Fibroblast of mammary gland (primary cell): ENCODE results near the gene ACOT11.

Source experiments
- DNase-seq: peaks from one replicate; pipeline ENCODE4 v3.0.0-alpha.2; 2010; ENCODE audit warnings: low read depth
- H3K4me3 ChIP-seq: 2 replicates; pipeline ENCODE4 v1.5.1; 2011; ENCODE audit warnings: low read depth, mild to moderate bottlenecking, low read length, moderate library complexity; ENCODE audit not compliant: control insufficient read depth
- CTCF ChIP-seq: conservative IDR thresholded peaks from 2 replicates; pipeline ENCODE4 v1.5.1; 2011; ENCODE audit warnings: low read depth, low read length, inconsistent platforms; ENCODE audit not compliant: control insufficient read depth, insufficient read depth

ACOT11 gene

GRCh38 chr1:54603241-54603640 is 55.2 kb downstream of the ACOT11 start:
- DNase-seq = no peak
- no peak overlapping the region for H3K4me3 ChIP-seq
- no peak for TF ChIP-seq CTCF

GRCh38 chr1:54604051-54604450 is 56.0 kb downstream of the ACOT11 start:
- DNase-seq = no peak
- H3K4me3 ChIP-seq = no peak overlapping the region
- no peak for TF ChIP-seq CTCF

- no peak overlapping the region for H3K4me3 ChIP-seq
- DNase-seq = no peak
- no peak for TF ChIP-seq CTCF
These were observed 56.7 kb downstream of the ACOT11 start for GRCh38 chr1:54604572-54605370.

GRCh38 chr1:54606096-54606989 is 58.3 kb downstream of the ACOT11 start:
- no peak overlapping the region for H3K4me3 ChIP-seq
- no peak for DNase-seq
- no peak for TF ChIP-seq CTCF

- H3K4me3 ChIP-seq = no peak overlapping the region
- no peak for DNase-seq
- TF ChIP-seq CTCF = no peak
These were observed 58.9 kb downstream of the ACOT11 start for GRCh38 chr1:54606990-54607325.

GRCh38 chr1:54607821-54608565 is 60.0 kb downstream of the ACOT11 start:
- TF ChIP-seq CTCF = no peak
- H3K4me3 ChIP-seq = no peak overlapping the region
- DNase-seq = no peak
